IMR-90 (cell line): ENCODE data around the gene DCLRE1A.

Experiments
- CTCF ChIP-seq: conservative IDR thresholded peaks from 2 replicates; pipeline ENCODE4 v1.5.1; 2012; ENCODE audit warnings: mild to moderate bottlenecking, low read depth, low read length, improper control_type of control experiment
- MAZ ChIP-seq: IDR thresholded peaks from 2 replicates; pipeline ENCODE4 v1.6.1; 2012; ENCODE audit warnings: low read depth, mild to moderate bottlenecking, low read length, improper control_type of control experiment, moderate library complexity, borderline replicate concordance
- POLR2A ChIP-seq: IDR thresholded peaks from 2 replicates; pipeline ENCODE4 v1.6.1; 2012; ENCODE audit warnings: mild to moderate bottlenecking, low read depth, low read length
- RAD21 ChIP-seq: IDR thresholded peaks from 2 replicates; pipeline ENCODE4 v1.6.1; 2012; ENCODE audit warnings: low read length, improper control_type of control experiment
- RCOR1 ChIP-seq: IDR thresholded peaks from 2 replicates; pipeline ENCODE4 v1.6.1; 2012; ENCODE audit warnings: mild to moderate bottlenecking, low read length, improper control_type of control experiment; ENCODE audit not compliant: insufficient replicate concordance
- RFX5 ChIP-seq: IDR thresholded peaks from 2 replicates; pipeline ENCODE4 v1.8.0; 2012; ENCODE audit warnings: low read depth, mild to moderate bottlenecking, low read length, moderate library complexity

- TF ChIP-seq CTCF (no peak), POLR2A (no peak), RAD21 (no peak), RFX5 (no peak), MAZ (no peak), RCOR1 (no peak)
Observed at GRCh38 chr10:113823389-113823788, 30.5 kb downstream of the DCLRE1A start.
